Thyroid gland (tissue), 4 donors: Measurements from ENCODE around the gene IGF2R. TPM values are rescaled to one million over a fixed set of nuclear protein-coding genes. Genes with fewer than 3 reads are reported as not detected.
A peak's percentile ranks its signal among the peaks of the same experiment; 100 is the strongest.

ENCODE experiments used
- DNase-seq, 2 donors: peaks; one replicate each; pipeline ENCODE4 v3.0.0-alpha.2; 2019
- H3K27ac ChIP-seq, 3 donors: fragments of 200-600 bp; sonication (generic); 1 replicate in 2 of 3; 2 replicates in 1 of 3; pipeline ENCODE4 v1.5.1; 2016 to 2019; ENCODE audit warnings: mild to moderate bottlenecking in 1 of 3, moderate library complexity in 1 of 3
- H3K27me3 ChIP-seq: fragments of 200-600 bp; sonication (generic); one replicate; pipeline ENCODE4 v1.5.1; 2019
- H3K36me3 ChIP-seq, 2 donors: fragments of 200-600 bp; sonication (generic); one replicate each; pipeline ENCODE4 v1.5.1; 2016 to 2019
- H3K4me1 ChIP-seq, 2 donors: fragments of 200-600 bp; sonication (generic); one replicate each; pipeline ENCODE4 v1.5.1; 2017 to 2019
- H3K4me3 ChIP-seq, 3 donors: fragments of 200-600 bp; sonication (generic); replicated peaks in 1 of 3; 1 replicate in 2 of 3; 2 replicates in 1 of 3; pipeline ENCODE4 v1.5.1; 2016; ENCODE audit warnings: mild to moderate bottlenecking in 1 of 3
- H3K9me3 ChIP-seq: fragments of 200-600 bp; sonication (generic); one replicate; pipeline ENCODE4 v1.5.1; 2017
- CTCF ChIP-seq, 6 experiments: fragments of 200-600 bp in 3 of 6; fragments of 450-650 bp in 3 of 6; sonication (generic) in 3 of 6; IDR thresholded peaks; one replicate each; pipeline ENCODE4 v1.5.1; 2016 to 2019; ENCODE audit warnings: antibody characterized with exemption in 6 of 6, mild to moderate bottlenecking in 2 of 6, inconsistent platforms in 1 of 6, moderate library complexity in 1 of 6
- POLR2A ChIP-seq, 2 donors: fragments of 450-650 bp; IDR thresholded peaks; one replicate each; pipeline ENCODE4 v1.6.1; 2017; ENCODE audit warnings: antibody characterized with exemption in 2 of 2, mild to moderate bottlenecking in 2 of 2, moderate library complexity in 1 of 2
- WGBS, 2 donors: methylation state at CpG; one replicate each; pipeline ENCODE4 v1.1.5; 2017; 5-methylcytosine and 5-hydroxymethylcytosine counted together
- intact Hi-C: fragments of 100-400 bp; cut with DNase I; formaldehyde crosslinking; loops from one replicate; pipeline ENCODE4 v1.15.1; 2023
- total RNA-seq, 4 donors: library from RNA; depleted of rRNA; stranded (reverse); fragments of >200 nt; gene quantifications; one replicate each; pipeline ENCODE4 v1.2.3, GENCODE V29; 2016

The IGF2R gene
- total RNA-seq, 4 donors from 2014 or later = 82.1 to 104 (median 94.2) TPM

GRCh38 chr6:159953091-159953601, 15.7 kb upstream of the IGF2R start:
- 25 to 28% methylated on average over 9 of the region's 9 CpGs for WGBS, 2 donors
- peak; percentile 50 to 53 for DNase-seq
- Histone ChIP-seq H3K4me1 (peaks cover 21 to 33% of the 10 kb centered on the region in 2 donors), H3K27me3 (no peaks in the 10 kb centered on the region), H3K9me3 (no peaks in the 10 kb centered on the region), H3K4me3 (no peak overlapping the region), H3K36me3 (no peaks in the 10 kb centered on the region), H3K27ac (peak overlapping the region in 1 of 3 donors; percentile 46)
- intact Hi-C loops = no loop called here
- TF ChIP-seq CTCF (IDR thresholded peaks at IDR 0.05) (no peak), POLR2A (IDR thresholded peaks at IDR 0.05) (no peak)

GRCh38 chr6:159955945-159956361, 12.9 kb upstream of the IGF2R start:
- intact Hi-C loops = no loop called here
- Histone ChIP-seq H3K27me3 (no peaks in the 10 kb centered on the region), H3K4me3 (no peak overlapping the region), H3K27ac (no peak overlapping the region), H3K4me1 (peaks cover 18 to 40% of the 10 kb centered on the region in 2 donors), H3K36me3 (no peaks in the 10 kb centered on the region), H3K9me3 (no peaks in the 10 kb centered on the region)
- TF ChIP-seq CTCF (IDR thresholded peaks at IDR 0.05) (no peak), POLR2A (IDR thresholded peaks at IDR 0.05) (no peak)
- DNase-seq = no peak

- H3K4me1 ChIP-seq = peaks cover 16 to 29% of the 10 kb centered on the region in 2 donors
- intact Hi-C loops = no loop called here
- TF ChIP-seq CTCF (IDR thresholded peaks at IDR 0.05) (no peak), POLR2A (IDR thresholded peaks at IDR 0.05) (no peak)
- 91% methylated on average over 6 of the region's 6 CpGs for WGBS, 2 donors
- no peak for DNase-seq
- no peak overlapping the region for H3K4me3 ChIP-seq
- H3K27ac ChIP-seq = no peak overlapping the region
- H3K9me3 ChIP-seq = no peaks in the 10 kb centered on the region
- no peaks in the 10 kb centered on the region for H3K36me3 ChIP-seq
- H3K27me3 ChIP-seq = no peaks in the 10 kb centered on the region
Measured at GRCh38 chr6:159957071-159957673, 11.7 kb upstream of the IGF2R start.

- no peak for DNase-seq
- Histone ChIP-seq H3K4me1 (peaks cover 0 to 8% of the 10 kb centered on the region in 2 donors), H3K27me3 (no peaks in the 10 kb centered on the region), H3K9me3 (no peaks in the 10 kb centered on the region), H3K27ac (peak overlapping the region in 2 of 3 donors; percentile 4 to 36), H3K4me3 (no peak overlapping the region), H3K36me3 (no peaks in the 10 kb centered on the region)
- intact Hi-C loops = no loop called here
- TF ChIP-seq CTCF (IDR thresholded peaks at IDR 0.05) (no peak), POLR2A (IDR thresholded peaks at IDR 0.05) (no peak)
- 92 to 93% methylated on average over 6 of the region's 6 CpGs for WGBS, 2 donors
Measured at GRCh38 chr6:159959165-159959975, 9.5 kb upstream of the IGF2R start.

GRCh38 chr6:159959976-159960384, 8.9 kb upstream of the IGF2R start:
- H3K27me3 ChIP-seq = no peaks in the 10 kb centered on the region
- intact Hi-C loops = no loop called here
- H3K27ac ChIP-seq = peak overlapping the region in 2 of 3 donors; percentile 4 to 36
- peaks cover 0 to 8% of the 10 kb centered on the region in 2 donors for H3K4me1 ChIP-seq
- H3K9me3 ChIP-seq = no peaks in the 10 kb centered on the region
- no peak for DNase-seq
- TF ChIP-seq CTCF (IDR thresholded peaks at IDR 0.05) = no peak
- no peak for TF ChIP-seq POLR2A (IDR thresholded peaks at IDR 0.05)
- 57 to 75% methylated on average over 3 of the region's 3 CpGs for WGBS, 2 donors
- no peak overlapping the region for H3K4me3 ChIP-seq
- H3K36me3 ChIP-seq = no peaks in the 10 kb centered on the region
